ENCODE measurements around the gene CLIC1. TPM values are rescaled to one million over a fixed set of nuclear protein-coding genes. Genes with fewer than 3 reads are reported as not detected.

CLIC1 gene
- total and polyA plus RNA-seq, 2 donors (not counting 1 experiment from before 2014, with no cell fraction given) = 216 to 290 TPM

- peaks cover 3% of the 10 kb centered on the region for H3K27me3 Mint-ChIP-seq
- H3K9me3 Mint-ChIP-seq (ENCODE audit: insufficient read depth) = no peaks in the 10 kb centered on the region
- no peak overlapping the region for H3K4me3 Mint-ChIP-seq
- Histone ChIP-seq H3K9ac (ENCODE audit: low read length) (no peak overlapping the region), H3K27me3 (replicated peaks in 1 of 4; ENCODE audit: control extremely low read depth in 1 of 4, control insufficient read depth in 3 of 4, insufficient read depth in 4 of 4, low read length in 3 of 4) (peaks cover 0 to 6% (median 0%) of the 10 kb centered on the region in 4 experiments), H4K20me1 (ENCODE audit: control insufficient read depth, insufficient read depth, low read length, poor library complexity, severe bottlenecking) (no peaks in the 10 kb centered on the region), H3K9me3 (ENCODE audit: control extremely low read depth in 1 of 3, control insufficient read depth in 2 of 3, insufficient read depth in 1 of 3, low read length in 2 of 3) (no peaks in the 10 kb centered on the region), H3K79me2 (ENCODE audit: control insufficient read depth, insufficient read depth, low read length) (no peaks in the 10 kb centered on the region), H3K4me2 (replicated peaks; ENCODE audit: low read depth, low read length, poor library complexity, severe bottlenecking) (no peak overlapping the region), H3K27ac (ENCODE audit: low read length in 2 of 2) (no peak overlapping the region), H3K4me1 (ENCODE audit: control insufficient read depth in 2 of 2, insufficient read depth in 2 of 2, low read length in 2 of 2) (peaks cover 10 to 16% of the 10 kb centered on the region in 2 donors), H3K36me3 (replicated peaks in 1 of 2; ENCODE audit: control extremely low read depth in 1 of 2, control insufficient read depth in 1 of 2, extremely low read depth in 1 of 2, insufficient read depth in 2 of 2, low read length in 1 of 2) (no peaks in the 10 kb centered on the region), H2AFZ (ENCODE audit: insufficient read depth, low read depth, low read length, poor library complexity, severe bottlenecking) (no peak overlapping the region), H3K4me3 (ENCODE audit: control extremely low read depth in 1 of 5, extremely low read depth in 1 of 5, insufficient read depth in 1 of 5, low read depth in 2 of 5, low read length in 4 of 5) (no peak overlapping the region)
- CTCF ChIA-PET = interaction anchor here (0.7 to 3.3 kb wide), 14 partner anchors 9 to 211 kb away, joined by 3 to 17 read pairs (median 4); partner anchors contain the start of genes ABHD16A, DDAH2, MSH5 and ZBTB12
- DNase-seq = peak; percentile 54
- POLR2A ChIA-PET = interaction anchor here (0.6 kb wide), 3 partner anchors 29 to 138 kb away, joined by 3 to 13 read pairs (median 7); no protein-coding TSS in a partner anchor
- peak; percentile 42 for TF ChIP-seq CTCF (IDR thresholded peaks at IDR 0.05)
- no peak for TF ChIP-seq EZH2 (IDR thresholded peaks at IDR 0.05; ENCODE audit: borderline replicate concordance, insufficient read depth, low read depth, low read length, poor library complexity, severe bottlenecking)
- 70% methylated on average over 8 of the region's 8 CpGs for WGBS (ENCODE audit: insufficient coverage)
- intact Hi-C loops (cut with micrococcal nuclease) = no loop called here
- H3K4me1 Mint-ChIP-seq = peaks cover 14% of the 10 kb centered on the region
- no peak overlapping the region for H3K27ac Mint-ChIP-seq
- peak; percentile 71 for ATAC-seq (ENCODE audit: low read depth)
These were observed 24.0 kb downstream of the CLIC1 start for GRCh38 chr6:31712296-31712695.

GRCh38 chr6:31711233-31711632 lies 25.1 kb downstream of the CLIC1 start:
- ATAC-seq (ENCODE audit: low read depth) = no peak

More at GRCh38 chr6:31711233-31711632, 25.1 kb downstream of the CLIC1 start:
- Mint-ChIP-seq H3K27ac (no peak overlapping the region), H3K4me3 (no peak overlapping the region), H3K27me3 (peaks cover 3% of the 10 kb centered on the region), H3K9me3 (ENCODE audit: insufficient read depth) (no peaks in the 10 kb centered on the region), H3K4me1 (peaks cover 14% of the 10 kb centered on the region)
- Histone ChIP-seq H4K20me1 (ENCODE audit: control insufficient read depth, insufficient read depth, low read length, poor library complexity, severe bottlenecking) (no peaks in the 10 kb centered on the region), H2AFZ (ENCODE audit: insufficient read depth, low read depth, low read length, poor library complexity, severe bottlenecking) (peak overlapping the region; percentile 46), H3K9ac (ENCODE audit: low read length) (no peak overlapping the region), H3K36me3 (replicated peaks in 1 of 2; ENCODE audit: control extremely low read depth in 1 of 2, control insufficient read depth in 1 of 2, extremely low read depth in 1 of 2, insufficient read depth in 2 of 2, low read length in 1 of 2) (no peaks in the 10 kb centered on the region), H3K9me3 (ENCODE audit: control extremely low read depth in 1 of 3, control insufficient read depth in 2 of 3, insufficient read depth in 1 of 3, low read length in 2 of 3) (no peaks in the 10 kb centered on the region), H3K4me3 (ENCODE audit: control extremely low read depth in 1 of 5, extremely low read depth in 1 of 5, insufficient read depth in 1 of 5, low read depth in 2 of 5, low read length in 4 of 5) (no peak overlapping the region), H3K27me3 (replicated peaks in 1 of 4; ENCODE audit: control extremely low read depth in 1 of 4, control insufficient read depth in 3 of 4, insufficient read depth in 4 of 4, low read length in 3 of 4) (peaks cover 0 to 6% (median 0%) of the 10 kb centered on the region in 4 experiments), H3K4me2 (replicated peaks; ENCODE audit: low read depth, low read length, poor library complexity, severe bottlenecking) (peak overlapping the region; percentile 42), H3K79me2 (ENCODE audit: control insufficient read depth, insufficient read depth, low read length) (no peaks in the 10 kb centered on the region), H3K4me1 (ENCODE audit: control insufficient read depth in 2 of 2, insufficient read depth in 2 of 2, low read length in 2 of 2) (peaks cover 10 to 16% of the 10 kb centered on the region in 2 donors), H3K27ac (ENCODE audit: low read length in 2 of 2) (no peak overlapping the region)
- no peak for TF ChIP-seq CTCF (IDR thresholded peaks at IDR 0.05)
- TF ChIP-seq EZH2 (IDR thresholded peaks at IDR 0.05; ENCODE audit: borderline replicate concordance, insufficient read depth, low read depth, low read length, poor library complexity, severe bottlenecking) = no peak
- 49% methylated on average over 8 of the region's 8 CpGs for WGBS (ENCODE audit: insufficient coverage)
- ChIA-PET POLR2A (no interaction called here), CTCF (interaction anchor here (0.6 to 3.3 kb wide), 6 partner anchors 16 to 1439 kb away, joined by 3 to 17 read pairs (median 4); partner anchors contain the start of gene ZBTB12)
- DNase-seq = no peak
- intact Hi-C loops (cut with micrococcal nuclease) = no loop called here
